ENCODE data around the gene NAT8L.

DNA sequence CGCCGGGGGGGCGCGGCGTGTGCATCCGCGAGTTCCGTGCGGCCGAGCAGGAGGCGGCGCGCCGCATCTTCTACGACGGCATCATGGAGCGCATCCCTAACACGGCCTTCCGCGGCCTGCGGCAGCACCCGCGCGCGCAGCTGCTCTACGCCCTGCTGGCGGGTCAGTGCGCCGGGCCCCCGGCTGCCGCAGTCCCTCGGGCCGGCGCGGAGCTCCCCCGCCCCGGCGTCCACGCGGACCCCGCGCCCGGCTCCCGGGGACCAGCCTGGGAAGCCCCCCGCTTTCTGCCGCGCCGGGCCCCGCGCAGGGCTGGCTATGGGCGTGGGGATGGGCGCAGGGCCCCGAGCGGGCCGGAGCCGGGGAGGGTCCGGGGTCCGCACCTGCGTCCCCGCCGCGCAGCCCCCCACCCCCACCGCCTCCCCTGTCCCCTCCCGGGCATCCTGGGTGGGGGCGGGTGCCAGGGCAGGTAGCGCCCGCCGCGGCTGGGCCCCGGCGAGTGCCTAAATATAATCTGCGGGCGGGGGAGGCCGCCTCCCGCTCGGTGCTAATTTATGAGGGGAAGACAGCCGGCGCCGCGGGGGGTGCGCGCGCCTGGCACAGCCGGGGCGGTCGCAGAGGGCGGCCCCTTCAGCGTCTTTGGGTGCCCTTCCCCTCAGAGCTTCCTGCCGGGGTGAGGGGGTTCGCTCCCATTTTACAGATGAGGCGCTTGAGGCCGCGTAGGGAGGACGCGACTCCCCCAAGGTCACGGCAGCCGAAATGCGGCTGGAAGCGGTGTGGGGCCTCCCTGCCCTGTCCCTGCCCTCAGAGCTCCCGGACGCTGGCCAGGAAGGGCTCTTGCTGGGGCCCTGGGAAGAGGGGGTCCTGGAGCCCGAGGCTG lies 837 bp downstream of the NAT8L start:
- TF ChIP-seq GPN1 (CRISPR knock-in tag; IDR thresholded peaks at IDR 0.05; ENCODE audit: borderline replicate concordance) (no peak), POLR2AphosphoS5 (IDR thresholded peaks at IDR 0.05; ENCODE audit: low read depth, low read length) (no peak), GABPA (IDR thresholded peaks at IDR 0.05; ENCODE audit: low read depth, low read length) (no peak), GABPA (CRISPR knock-in tag; IDR thresholded peaks at IDR 0.05; ENCODE audit: low read depth) (no peak), PLRG1 (conservative IDR thresholded peaks at IDR 0.05) (no peak), BHLHE40 (IDR thresholded peaks at IDR 0.05; ENCODE audit: low read length) (no peak)
- TF ChIP-seq, protein P1, sequence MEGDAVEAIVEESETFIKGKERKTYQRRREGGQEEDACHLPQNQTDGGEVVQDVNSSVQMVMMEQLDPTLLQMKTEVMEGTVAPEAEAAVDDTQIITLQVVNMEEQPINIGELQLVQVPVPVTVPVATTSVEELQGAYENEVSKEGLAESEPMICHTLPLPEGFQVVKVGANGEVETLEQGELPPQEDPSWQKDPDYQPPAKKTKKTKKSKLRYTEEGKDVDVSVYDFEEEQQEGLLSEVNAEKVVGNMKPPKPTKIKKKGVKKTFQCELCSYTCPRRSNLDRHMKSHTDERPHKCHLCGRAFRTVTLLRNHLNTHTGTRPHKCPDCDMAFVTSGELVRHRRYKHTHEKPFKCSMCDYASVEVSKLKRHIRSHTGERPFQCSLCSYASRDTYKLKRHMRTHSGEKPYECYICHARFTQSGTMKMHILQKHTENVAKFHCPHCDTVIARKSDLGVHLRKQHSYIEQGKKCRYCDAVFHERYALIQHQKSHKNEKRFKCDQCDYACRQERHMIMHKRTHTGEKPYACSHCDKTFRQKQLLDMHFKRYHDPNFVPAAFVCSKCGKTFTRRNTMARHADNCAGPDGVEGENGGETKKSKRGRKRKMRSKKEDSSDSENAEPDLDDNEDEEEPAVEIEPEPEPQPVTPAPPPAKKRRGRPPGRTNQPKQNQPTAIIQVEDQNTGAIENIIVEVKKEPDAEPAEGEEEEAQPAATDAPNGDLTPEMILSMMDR (CRISPR knock-in tag; IDR thresholded peaks at IDR 0.05), result no peak
